SIG-M5 treated with dmso at 0.1 percent for 504 hours (cell line): ENCODE results near the gene ATP1A1.
A peak's percentile ranks its signal among the peaks of the same experiment; 100 is the strongest.

Experiments used
- DNase-seq: peaks from one replicate; lab custom pipeline; 2025; ENCODE audit not compliant: unreplicated experiment; lab: John Stamatoyannopoulos, UW

ATP1A1 gene

GRCh38 chr1:116370181-116370580, 2.9 kb upstream of the ATP1A1 start:
- no peak for DNase-seq

DNA sequence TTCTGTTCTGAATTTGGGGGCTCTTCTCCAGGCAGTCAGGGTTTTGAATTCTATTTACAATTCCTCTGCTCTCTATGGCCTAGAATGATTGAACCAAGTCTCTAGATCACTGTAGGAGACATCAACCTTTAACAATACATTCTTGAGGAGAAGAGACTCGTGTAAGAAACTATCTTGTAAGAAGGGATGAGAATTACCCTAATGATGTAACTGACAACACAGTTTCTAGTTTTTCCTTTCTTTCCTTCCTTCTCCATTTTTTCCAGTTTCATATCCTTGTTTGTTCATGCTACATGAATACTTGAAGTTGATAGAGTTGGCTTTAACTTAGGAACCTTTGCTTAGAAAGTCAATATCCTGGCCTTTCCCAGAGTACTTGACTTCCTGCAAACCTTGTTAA, 1.3 kb upstream of the ATP1A1 start:
- no peak for DNase-seq

- DNase-seq, result peak; percentile 23
These were observed 853 bp upstream of the ATP1A1 start for GRCh38 chr1:116372191-116372590.

- peak; percentile 53 for DNase-seq
These were observed 648 bp downstream of the ATP1A1 start for GRCh38 chr1:116373431-116374352.

GRCh38 chr1:116374353-116375147, 1.5 kb downstream of the ATP1A1 start:
- no peak for DNase-seq

DNA sequence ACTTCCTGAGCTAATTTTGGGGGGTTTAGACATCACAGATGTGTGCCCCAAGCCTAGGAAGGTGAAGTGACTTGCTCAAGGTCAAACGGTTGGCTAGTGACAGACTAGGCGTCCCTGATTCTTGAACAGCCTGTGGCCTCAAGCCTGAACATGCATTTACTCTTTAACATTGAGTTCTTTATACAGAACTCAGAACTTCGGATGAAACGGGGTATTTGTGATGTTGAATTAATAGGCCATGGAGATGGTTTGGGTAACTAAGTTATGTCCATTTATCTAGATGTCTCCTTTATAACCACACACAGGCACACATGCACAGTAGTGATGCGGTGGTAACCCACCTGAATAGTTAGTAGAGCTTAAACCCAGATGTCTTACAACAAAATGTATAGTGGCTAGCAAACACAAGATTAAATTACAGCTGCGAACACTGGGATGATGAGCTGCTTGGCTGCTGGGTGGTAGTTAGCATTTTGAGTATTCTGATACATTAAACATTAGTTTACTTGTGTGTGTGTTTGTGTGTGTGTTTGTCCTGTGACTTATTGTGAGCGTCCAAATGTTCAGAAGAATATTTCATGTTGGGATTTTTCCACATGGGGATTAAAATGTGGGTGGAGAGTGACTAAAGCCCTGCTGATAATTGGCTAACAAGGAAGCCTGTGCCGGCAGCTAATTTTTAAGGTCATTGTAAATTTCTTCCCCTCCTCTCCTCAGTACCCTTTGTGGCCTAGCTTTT, 2.3 kb downstream of the ATP1A1 start:
- DNase-seq, result no peak

- DNase-seq, result peak; percentile 51
These were observed 3.1 kb downstream of the ATP1A1 start for GRCh38 chr1:116375887-116376728.

DNA sequence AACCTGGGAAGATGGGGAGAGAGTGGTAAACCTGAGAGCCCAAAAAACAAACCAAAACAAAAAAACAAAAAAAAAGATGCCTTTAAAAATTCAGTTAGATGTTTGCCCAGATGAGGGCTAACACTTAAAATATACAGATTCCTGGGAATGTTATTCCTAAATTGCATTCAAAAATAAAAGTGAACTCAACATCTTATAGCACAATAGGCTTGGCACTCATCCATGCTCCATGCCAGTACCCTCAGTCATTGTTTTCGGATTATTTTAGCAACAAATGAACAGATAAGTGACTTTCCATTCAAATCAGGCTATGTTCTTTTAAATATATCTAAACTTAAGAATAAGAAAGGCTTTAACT, 3.7 kb downstream of the ATP1A1 start:
- no peak for DNase-seq

DNA sequence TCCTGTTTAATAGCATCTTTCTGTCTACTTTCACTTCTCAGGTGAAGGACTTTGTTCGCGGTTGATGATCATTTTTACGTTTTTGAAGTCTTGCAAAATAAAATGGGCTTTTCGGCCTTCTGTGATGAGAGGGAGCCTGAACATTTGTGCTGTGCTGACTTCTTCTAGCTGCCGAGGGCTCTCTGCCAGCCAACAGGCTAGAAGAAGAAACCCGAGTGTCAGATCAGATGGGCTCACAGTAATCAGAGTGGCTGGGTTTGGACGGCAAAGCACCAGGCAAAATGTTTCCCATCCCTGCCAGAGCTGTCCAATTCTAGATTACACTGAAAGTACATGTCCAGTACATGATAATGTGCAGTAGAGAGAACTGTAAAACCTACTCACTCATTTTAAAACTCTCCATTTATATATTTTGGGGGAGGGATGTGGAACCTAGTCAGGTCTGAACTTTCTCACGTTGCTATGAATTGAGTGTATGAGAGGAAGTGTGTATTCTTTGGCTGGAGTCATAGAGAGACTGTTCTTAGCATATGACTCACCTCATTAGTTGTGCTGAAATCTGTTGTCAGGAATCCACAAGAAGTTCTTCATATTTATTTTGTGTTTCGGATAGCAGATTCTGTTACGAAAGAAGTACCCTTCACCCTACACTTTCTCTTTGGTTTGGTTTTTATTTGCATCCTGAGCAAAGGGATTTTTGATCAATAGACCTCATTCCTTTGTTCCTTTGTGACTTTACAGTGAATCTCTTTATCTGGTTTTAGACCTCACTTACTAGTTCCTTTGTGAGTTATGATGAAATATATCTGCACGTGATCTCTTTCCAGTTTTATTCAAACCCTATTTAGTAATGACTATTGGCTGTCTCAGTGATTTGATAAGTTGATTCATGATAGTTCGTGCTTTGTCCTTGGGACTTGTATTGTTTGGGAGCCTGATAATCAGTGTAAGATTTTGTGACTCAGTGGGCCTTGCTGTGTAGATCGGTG, 4.8 kb downstream of the ATP1A1 start:
- peak; percentile 95 for DNase-seq

- DNase-seq, result no peak
These were observed 6.1 kb downstream of the ATP1A1 start for GRCh38 chr1:116379057-116379630.

DNA sequence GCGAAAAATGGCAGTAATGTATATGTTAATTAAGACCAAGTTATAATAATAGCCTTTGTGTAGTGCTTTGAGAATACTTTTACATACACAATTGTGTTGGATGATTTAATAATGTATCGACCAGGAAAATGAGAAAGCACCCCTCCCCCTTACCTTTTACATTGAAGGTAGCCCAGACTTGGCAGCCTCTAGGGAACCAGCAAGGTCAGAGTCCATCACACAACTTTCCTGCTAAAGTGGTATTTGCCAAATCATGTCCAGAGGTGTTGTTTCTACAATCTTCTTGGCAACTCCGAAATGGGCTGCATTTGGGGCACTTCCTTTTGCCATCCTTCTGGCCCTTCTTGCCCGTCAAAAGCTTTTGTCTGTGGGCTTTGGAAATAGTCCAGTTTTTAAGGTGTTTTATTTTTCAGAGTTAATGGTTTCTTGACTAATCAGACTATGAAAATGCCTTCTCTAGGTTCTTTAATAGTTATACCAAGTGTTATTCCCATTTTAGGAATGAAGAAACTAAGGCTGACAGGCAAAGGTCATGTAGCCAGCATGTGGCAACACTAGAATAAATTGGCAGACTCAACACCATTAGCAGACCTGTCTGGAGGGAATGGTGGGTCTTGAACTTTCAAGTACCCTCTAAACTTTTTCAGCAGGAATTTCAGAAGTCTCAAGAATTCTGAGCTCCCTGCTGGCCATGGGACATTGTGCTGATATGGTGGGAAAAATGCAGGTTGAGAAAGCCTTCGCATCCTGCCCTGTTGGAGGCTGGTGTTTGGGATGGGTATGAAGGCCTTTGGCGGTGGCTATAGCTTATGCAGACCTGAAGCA, 6.8 kb downstream of the ATP1A1 start:
- no peak for DNase-seq

DNA sequence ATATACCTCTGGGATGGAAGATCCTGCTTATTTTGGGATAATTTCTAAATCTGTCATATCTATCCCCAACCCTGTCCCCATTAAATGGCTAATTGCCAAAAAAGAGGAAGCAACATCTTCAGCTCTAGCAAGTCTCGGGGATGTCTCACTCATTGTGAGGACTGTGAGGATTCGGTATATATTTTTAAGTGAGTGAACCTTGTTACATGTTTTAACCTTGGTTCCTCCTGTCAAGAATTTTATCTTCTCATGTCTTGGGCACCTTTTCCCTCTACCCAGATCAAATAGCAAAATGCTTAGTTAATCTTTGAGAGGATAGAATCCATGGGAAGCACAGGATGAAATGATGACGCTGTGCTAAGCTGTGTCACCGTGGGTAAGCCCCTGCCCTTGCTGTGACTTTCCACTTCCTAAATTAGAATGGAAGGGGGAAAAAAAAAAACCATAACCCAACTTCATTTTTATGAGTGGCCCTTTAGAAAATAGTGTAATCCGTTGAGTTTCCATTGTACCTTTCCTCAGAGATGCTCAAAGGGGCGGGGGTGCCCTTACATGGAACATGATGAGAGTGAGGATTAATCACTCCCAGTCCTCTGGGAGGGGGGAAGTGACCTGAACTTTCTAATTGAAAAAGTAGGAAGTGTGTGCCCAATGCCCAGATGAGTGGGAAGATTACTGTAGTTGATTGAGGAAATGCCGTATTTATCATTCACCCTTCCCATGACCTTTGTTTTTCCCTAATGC, 7.6 kb downstream of the ATP1A1 start:
- peak; percentile 11 for DNase-seq

GRCh38 chr1:116382321-116382720, 9.3 kb downstream of the ATP1A1 start:
- DNase-seq, result no peak

DNA sequence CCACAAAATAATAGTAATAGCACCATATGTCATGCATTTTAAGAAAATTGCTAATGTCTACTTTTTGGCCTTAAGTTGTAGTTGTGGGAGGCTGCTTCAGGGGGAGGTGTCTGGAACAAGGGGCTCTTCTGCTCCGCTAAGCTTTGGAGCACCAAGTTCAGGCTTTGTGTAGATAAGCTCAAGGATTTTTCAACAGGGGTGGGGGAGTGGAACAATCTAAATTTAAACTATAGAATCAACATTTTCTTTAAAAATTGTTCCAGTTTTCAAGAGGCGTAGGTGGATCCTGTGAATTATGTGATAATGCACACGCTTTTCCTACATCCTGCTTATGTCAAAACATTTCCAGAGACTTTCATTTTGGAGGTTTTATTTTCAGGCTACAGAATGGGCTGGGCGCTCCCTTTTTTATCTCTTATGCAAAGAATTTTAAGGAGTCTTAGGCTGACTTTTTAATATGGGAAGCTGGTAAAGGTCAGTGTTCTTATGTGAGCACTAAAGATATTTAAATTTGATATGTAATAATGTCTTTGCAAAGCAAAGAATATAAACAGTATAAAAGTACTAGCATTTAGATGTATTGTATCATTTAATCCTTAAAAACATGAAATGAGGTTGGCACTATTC, 9.9 kb downstream of the ATP1A1 start:
- no peak for DNase-seq

- DNase-seq, result no peak
These were observed 13.0 kb downstream of the ATP1A1 start for GRCh38 chr1:116386042-116386441.

DNA sequence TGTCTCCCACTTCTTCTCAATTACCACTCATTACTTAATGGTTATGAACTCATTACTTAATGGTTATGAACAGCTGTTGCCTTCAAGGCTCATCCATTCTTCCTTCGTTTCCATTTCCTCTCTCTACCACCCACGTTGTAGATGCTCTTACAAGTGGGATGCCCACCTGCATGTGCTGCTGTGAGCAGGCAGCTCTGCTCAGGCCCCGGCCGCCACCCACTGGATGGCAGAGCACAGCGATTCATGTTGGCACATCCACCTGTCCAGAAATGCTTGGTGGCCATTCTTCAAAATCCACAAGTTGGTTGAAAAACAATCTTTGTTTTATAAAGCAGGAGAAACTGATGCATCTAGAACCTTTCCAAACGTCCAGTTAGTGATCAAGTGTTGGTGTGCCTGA, 14.5 kb downstream of the ATP1A1 start:
- no peak for DNase-seq

- no peak for DNase-seq
These were observed 15.1 kb downstream of the ATP1A1 start for GRCh38 chr1:116388122-116388521.
